Upper lobe of left lung (tissue), 6 donors: ENCODE data around the gene MRPL11. TPM values are rescaled to one million over a fixed set of nuclear protein-coding genes. Genes with fewer than 3 reads are reported as not detected.
"Not testable (repeated sequence)": the region's sequence is repeated elsewhere in the genome, so short reads cannot be mapped to it uniquely, and the experiment has no call there.

Experiments used
- ATAC-seq, 2 donors: fragments of 200-7000 bp; cut with Tn5 transposase; one replicate each; pipeline ENCODE4 v1.9.1; 2022; ENCODE audit warnings: mild to moderate bottlenecking in 2 of 2, moderate library complexity in 2 of 2; ENCODE audit not compliant: low FRiP score in 2 of 2
- DNase-seq, 2 donors: peaks; one replicate each; pipeline ENCODE4 v3.0.0-alpha.2; 2019 to 2020
- H3K27ac ChIP-seq, 4 donors: fragments of 200-600 bp; sonication (generic); one replicate each; pipeline ENCODE4 v1.5.1; 2016 to 2019
- H3K27me3 ChIP-seq, 4 donors: fragments of 200-600 bp; sonication (generic); one replicate each; pipeline ENCODE4 v1.5.1; 2017 to 2019
- H3K36me3 ChIP-seq, 4 donors: fragments of 200-600 bp; sonication (generic); one replicate each; pipeline ENCODE4 v1.5.1; 2016 to 2019
- H3K4me1 ChIP-seq, 4 donors: fragments of 200-600 bp; sonication (generic); one replicate each; pipeline ENCODE4 v1.5.1; 2018 to 2019
- H3K4me3 ChIP-seq, 4 donors: fragments of 200-600 bp; sonication (generic); one replicate each; pipeline ENCODE4 v1.5.1; 2017 to 2019; ENCODE audit warnings: mild to moderate bottlenecking in 2 of 4, moderate library complexity in 1 of 4
- H3K9me3 ChIP-seq, 4 donors: fragments of 200-600 bp; sonication (generic); one replicate each; pipeline ENCODE4 v1.5.1; 2018 to 2019
- EP300 ChIP-seq, 4 donors: sonication (generic); formaldehyde crosslinking; IDR thresholded peaks; one replicate each; pipeline ENCODE4 v1.5.1; 2017; ENCODE audit warnings: antibody characterized with exemption in 4 of 4, control low read depth in 2 of 4
- POLR2A ChIP-seq, 4 donors: fragments of 450-650 bp; IDR thresholded peaks; one replicate each; pipeline ENCODE4 v1.5.1; 2016 to 2017; ENCODE audit warnings: antibody characterized with exemption in 4 of 4, mild to moderate bottlenecking in 2 of 4
- POLR2AphosphoS5 ChIP-seq, 2 donors: sonication (generic); formaldehyde crosslinking; IDR thresholded peaks; one replicate each; pipeline ENCODE4 v1.5.1; 2017; ENCODE audit warnings: antibody characterized with exemption in 2 of 2
- WGBS, 2 donors: methylation state at CpG; one replicate each; pipeline ENCODE4 v1.1.5; 2017 to 2018; 5-methylcytosine and 5-hydroxymethylcytosine counted together
- total RNA-seq, 6 donors: library from RNA; depleted of rRNA in 4 of 6; stranded (reverse); fragments of >200 nt in 4 of 6; gene quantifications; one replicate each; pipeline versions ENCODE4 v1.1.0 to v1.2.1, GENCODE V29; 2016 to 2021
- TF ChIP-seq, protein P1 (sequence below), 6 experiments: fragments of 450-650 bp in 4 of 6; fragments of 200-600 bp in 2 of 6; sonication (generic) in 2 of 6; IDR thresholded peaks; one replicate each; pipeline ENCODE4 v1.5.1; 2016 to 2019; ENCODE audit warnings: antibody characterized with exemption in 6 of 6
- donor health status: DM: no; HTN: no; CAD: no; lungs with moderate emphysema.
- donor health status: DM: no; HTN: yes; CAD: no; lungs with severe emphysema.

The MRPL11 gene
- total RNA-seq, 6 donors from 2014 or later, result 25.3 to 44.8 (median 33.0) TPM

DNA sequence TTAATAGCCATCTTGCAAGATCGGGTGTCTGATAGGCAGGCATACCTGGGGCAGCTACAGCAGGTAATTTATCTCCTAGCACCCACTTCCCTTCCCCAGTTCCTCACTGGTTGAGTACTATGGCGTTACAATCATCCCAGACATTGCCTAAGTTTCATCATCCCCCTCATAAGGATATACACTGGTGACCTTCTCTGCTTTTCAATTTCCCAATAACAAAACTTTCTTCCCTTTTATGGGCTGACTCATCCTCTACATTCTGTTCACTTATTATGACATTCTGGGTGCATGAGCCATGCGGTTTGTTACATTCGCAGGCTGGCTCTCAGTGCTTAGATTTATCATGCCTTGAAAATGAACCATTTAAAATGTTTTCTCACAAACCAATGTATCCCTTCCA lies 5.0 kb upstream of the MRPL11 start:
- Histone ChIP-seq H3K4me3 (no peak overlapping the region), H3K4me1 (peaks cover 0 to under 1% (median 0%) of the 10 kb centered on the region in 4 donors), H3K27ac (no peak overlapping the region), H3K9me3 (peaks cover 0 to 11% (median 3%) of the 10 kb centered on the region in 4 donors), H3K27me3 (no peaks in the 10 kb centered on the region), H3K36me3 (no peaks in the 10 kb centered on the region)
- TF ChIP-seq POLR2AphosphoS5 (IDR thresholded peaks at IDR 0.05) (no peak), POLR2A (IDR thresholded peaks at IDR 0.05) (no peak), EP300 (IDR thresholded peaks at IDR 0.05) (no peak)
- TF ChIP-seq, protein P1, sequence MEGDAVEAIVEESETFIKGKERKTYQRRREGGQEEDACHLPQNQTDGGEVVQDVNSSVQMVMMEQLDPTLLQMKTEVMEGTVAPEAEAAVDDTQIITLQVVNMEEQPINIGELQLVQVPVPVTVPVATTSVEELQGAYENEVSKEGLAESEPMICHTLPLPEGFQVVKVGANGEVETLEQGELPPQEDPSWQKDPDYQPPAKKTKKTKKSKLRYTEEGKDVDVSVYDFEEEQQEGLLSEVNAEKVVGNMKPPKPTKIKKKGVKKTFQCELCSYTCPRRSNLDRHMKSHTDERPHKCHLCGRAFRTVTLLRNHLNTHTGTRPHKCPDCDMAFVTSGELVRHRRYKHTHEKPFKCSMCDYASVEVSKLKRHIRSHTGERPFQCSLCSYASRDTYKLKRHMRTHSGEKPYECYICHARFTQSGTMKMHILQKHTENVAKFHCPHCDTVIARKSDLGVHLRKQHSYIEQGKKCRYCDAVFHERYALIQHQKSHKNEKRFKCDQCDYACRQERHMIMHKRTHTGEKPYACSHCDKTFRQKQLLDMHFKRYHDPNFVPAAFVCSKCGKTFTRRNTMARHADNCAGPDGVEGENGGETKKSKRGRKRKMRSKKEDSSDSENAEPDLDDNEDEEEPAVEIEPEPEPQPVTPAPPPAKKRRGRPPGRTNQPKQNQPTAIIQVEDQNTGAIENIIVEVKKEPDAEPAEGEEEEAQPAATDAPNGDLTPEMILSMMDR (IDR thresholded peaks at IDR 0.05), result no peak
- WGBS, 2 donors, result 67 to 76% methylated on average over 4 of the region's 4 CpGs
- ATAC-seq, result peak in 1 of 2 donors; percentile 31
- no peak for DNase-seq

DNA sequence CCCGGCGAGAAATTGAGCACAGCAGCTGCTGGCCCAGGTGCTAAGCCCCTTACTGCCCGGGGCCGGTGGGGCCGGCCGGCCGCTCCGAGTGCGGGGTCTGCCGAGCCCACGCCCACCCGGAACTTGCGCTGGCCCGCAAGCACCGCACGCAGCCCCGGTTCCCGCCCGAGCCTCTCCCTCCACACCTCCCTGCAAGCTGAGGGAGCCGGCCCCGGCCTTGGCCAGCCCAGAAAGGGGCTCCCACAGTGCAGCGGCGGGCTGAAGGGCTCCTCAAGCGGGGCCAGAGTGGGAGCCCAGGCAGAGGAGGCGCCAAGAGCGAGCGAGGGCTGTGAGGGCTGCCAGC lies 2.3 kb upstream of the MRPL11 start:
- not testable (repeated sequence) for H3K27me3 ChIP-seq, H3K27ac ChIP-seq, H3K4me3 ChIP-seq, H3K4me1 ChIP-seq, ATAC-seq
- Histone ChIP-seq H3K36me3 (peaks cover under 1 to 13% (median 6%) of the 10 kb centered on the region in 4 donors), H3K9me3 (peaks cover 0 to 11% (median 3%) of the 10 kb centered on the region in 4 donors)
- 80 to 98% methylated on average over 4 to 9 of the region's 27 CpGs for WGBS, 2 donors
- peak in 1 of 2 donors; percentile 83 for DNase-seq

DNA sequence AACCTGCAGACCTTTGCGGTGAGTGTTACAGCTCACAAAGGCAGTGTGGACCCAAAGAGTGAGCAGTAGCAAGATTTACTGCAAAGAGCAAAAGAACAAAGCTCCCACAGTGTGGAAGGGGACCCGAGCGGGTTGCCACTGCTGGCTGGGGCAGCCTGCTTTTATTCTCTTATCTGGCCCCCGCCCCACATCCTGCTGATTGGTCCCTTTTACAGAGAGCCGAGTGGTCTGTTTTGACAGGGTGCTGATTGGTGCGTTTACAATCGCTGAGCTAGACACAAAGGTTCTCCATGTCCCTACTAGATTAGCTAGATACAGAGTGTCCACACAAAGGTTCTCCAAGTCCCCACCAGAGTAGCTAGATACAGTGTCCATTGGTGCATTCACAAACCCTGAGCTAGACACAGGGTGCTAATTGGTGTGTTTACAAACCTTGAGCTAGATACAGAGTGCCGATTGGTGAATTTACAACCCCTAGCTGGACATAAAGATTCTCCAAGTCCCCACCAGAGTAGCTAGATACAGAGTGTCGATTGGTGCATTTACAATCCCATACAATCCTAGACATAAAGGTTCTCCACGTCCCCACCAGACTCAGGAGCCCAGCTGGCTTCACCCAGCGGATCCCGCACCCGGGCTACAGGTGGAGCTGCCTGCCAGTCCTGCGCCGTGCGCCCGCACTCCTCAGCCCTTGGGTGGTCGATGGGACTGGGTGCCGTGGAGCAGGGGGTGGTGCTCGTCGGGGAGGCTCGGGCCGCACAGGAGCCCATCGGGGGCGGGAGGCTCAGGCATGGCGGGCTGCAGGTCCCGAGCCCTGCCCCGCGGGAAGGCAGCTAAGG lies 1.7 kb upstream of the MRPL11 start:
- WGBS, 2 donors, result 78 to 91% methylated on average over 10 to 29 of the region's 29 CpGs

DNA sequence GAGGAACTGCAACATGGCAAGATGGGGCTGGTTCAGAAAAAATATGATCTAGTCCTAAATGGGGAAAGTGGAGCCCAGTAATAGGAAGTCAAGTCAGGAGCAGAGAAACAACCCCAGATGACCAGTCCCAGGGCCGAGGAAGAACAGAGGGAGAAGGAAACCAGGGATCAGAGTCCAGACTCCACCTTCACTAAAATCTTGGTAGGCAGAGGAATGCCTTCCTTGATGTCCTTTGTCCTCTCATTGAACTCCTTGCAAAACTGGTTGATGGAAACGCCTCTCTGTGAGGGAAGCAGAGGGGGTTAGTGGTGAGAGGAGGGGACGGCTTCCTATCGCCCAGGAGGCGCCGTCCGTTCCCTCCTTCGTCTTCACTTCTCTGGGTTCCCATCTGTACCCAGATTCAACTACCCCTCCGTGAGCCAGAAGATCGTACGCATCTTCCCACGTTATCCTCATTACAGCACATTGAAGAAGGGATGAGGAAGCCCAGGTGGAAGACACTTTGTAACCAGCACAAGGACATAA lies 607 bp downstream of the MRPL11 start:
- TF ChIP-seq POLR2A (IDR thresholded peaks at IDR 0.05) (no peak), EP300 (IDR thresholded peaks at IDR 0.05) (no peak)
- TF ChIP-seq, protein P1 (IDR thresholded peaks at IDR 0.05), result no peak
- H3K36me3 ChIP-seq, result peaks cover 4 to 37% (median 20%) of the 10 kb centered on the region in 4 donors
- H3K27ac ChIP-seq, result peak overlapping the region; percentile 73 to 91 (median 88)
- 6 to 9% methylated on average over 11 to 12 of the region's 12 CpGs for WGBS, 2 donors
- H3K4me3 ChIP-seq, result peak overlapping the region; percentile 80 to 96 (median 85)
- H3K4me1 ChIP-seq, result peaks cover 6 to 9% (median 7%) of the 10 kb centered on the region in 4 donors
- H3K27me3 ChIP-seq, result no peaks in the 10 kb centered on the region
- peaks cover 0 to 3% (median 0%) of the 10 kb centered on the region in 4 donors for H3K9me3 ChIP-seq
- ATAC-seq, result no peak
- no peak for DNase-seq

More for the DNA sequence above, 1.7 kb upstream of the MRPL11 start:
- Histone ChIP-seq H3K36me3 (peaks cover 4 to 19% (median 12%) of the 10 kb centered on the region in 4 donors), H3K9me3 (peaks cover 0 to 11% (median 3%) of the 10 kb centered on the region in 4 donors)
- not testable (repeated sequence) for H3K4me1 ChIP-seq, H3K27ac ChIP-seq, H3K27me3 ChIP-seq, ATAC-seq, H3K4me3 ChIP-seq
- DNase-seq, result peak in 1 of 2 donors; percentile 80

DNA sequence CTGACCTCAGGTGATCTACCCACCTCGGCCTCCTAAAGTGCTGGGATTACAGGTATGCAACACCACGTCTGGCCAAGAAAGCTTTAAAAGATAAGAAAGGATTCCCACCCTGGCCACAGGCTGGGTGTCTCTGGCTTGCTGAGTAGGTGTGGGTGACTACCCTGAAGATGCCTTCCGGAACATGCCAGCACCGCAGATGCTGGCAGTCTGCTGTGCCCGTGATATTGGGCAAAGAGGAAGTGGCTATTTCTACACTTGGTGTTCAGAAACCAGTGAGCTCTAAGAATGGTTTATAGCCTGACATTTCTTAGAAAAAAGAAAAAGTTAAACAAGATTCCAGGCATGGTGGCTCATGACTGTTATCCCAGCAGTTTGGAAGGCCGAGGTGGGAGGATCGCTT lies 6.1 kb downstream of the MRPL11 start:
- ATAC-seq (no peak), DNase-seq (no peak)
- H3K4me1 ChIP-seq, result peaks cover 0 to under 1% (median 0%) of the 10 kb centered on the region in 4 donors
- no peaks in the 10 kb centered on the region for H3K27me3 ChIP-seq
- no peaks in the 10 kb centered on the region for H3K9me3 ChIP-seq
- 78 to 79% methylated on average over 7 of the region's 7 CpGs for WGBS, 2 donors
- no peak overlapping the region for H3K27ac ChIP-seq
- TF ChIP-seq, protein P1 (IDR thresholded peaks at IDR 0.05), result no peak
- TF ChIP-seq EP300 (IDR thresholded peaks at IDR 0.05), result no peak
- no peak for TF ChIP-seq POLR2AphosphoS5 (IDR thresholded peaks at IDR 0.05)
- TF ChIP-seq POLR2A (IDR thresholded peaks at IDR 0.05), result no peak
- H3K4me3 ChIP-seq, result no peak overlapping the region
- peaks cover 4 to 39% (median 20%) of the 10 kb centered on the region in 4 donors for H3K36me3 ChIP-seq

DNA sequence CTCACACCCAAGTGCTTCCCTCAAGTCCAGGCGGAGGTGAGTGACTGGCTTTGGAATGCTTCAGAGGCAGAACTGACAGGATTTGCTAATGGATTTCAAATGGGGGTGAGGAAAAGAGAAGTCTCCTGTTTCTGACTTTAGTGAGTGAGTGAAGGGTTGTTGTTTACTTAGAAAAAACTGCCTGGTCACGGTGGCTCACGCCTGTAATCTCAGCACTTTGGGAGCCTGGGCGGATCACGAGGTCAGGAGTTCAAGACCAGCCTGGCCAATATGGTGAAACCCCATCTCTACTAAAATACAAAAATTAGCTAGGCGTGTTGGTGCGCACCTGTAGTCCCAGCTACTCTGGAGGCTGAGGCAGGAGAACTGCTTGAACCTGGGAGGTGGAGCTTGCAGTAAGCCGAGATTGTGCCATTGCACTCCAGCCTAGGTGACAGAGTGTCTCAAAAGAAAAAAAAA lies 6.7 kb downstream of the MRPL11 start:
- not testable (repeated sequence) for ATAC-seq, DNase-seq, H3K27ac ChIP-seq, H3K9me3 ChIP-seq, H3K4me1 ChIP-seq, H3K27me3 ChIP-seq, H3K4me3 ChIP-seq
- WGBS, 2 donors, result 85% methylated on average over 8 of the region's 8 CpGs
- peaks cover 4 to 36% (median 19%) of the 10 kb centered on the region in 4 donors for H3K36me3 ChIP-seq

DNA sequence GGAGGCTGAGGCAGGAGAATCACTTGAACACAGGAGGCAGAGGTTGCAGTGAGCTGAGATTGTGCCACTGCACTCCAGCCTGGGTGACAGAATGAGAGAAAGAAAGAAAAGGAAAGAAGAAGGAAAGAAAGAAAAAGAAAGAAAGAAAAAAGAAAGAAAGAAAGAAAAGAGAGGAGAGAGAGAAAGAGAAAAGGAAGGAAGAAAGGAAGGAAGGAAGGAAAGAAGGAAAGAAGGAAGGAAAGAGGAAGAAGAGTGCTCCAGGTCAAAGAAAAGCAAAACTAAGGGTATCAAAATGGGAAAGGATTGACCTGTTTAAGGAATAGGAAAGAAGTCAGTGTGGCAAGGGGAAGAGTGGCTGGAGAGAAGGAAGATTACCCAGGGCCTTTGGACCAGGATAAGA lies 7.4 kb downstream of the MRPL11 start:
- H3K4me1 ChIP-seq, DNase-seq, H3K9me3 ChIP-seq, H3K27me3 ChIP-seq, H3K4me3 ChIP-seq, H3K27ac ChIP-seq, ATAC-seq: not testable (repeated sequence)
- H3K36me3 ChIP-seq, result peaks cover 4 to 30% (median 17%) of the 10 kb centered on the region in 4 donors
